SH-SY5Y (cell line): ENCODE results near the gene AXIN2.

Experiments
- GATA2 ChIP-seq: IDR thresholded peaks from 2 replicates; pipeline ENCODE4 v1.6.1; 2011; ENCODE audit warnings: mild to moderate bottlenecking, low read depth, low read length
- GATA3 ChIP-seq: IDR thresholded peaks from 2 replicates; pipeline ENCODE4 v1.6.1; 2011; ENCODE audit warnings: low read depth, mild to moderate bottlenecking, low read length, moderate library complexity

AXIN2 gene

GRCh38 chr17:65514541-65514940, 46.9 kb downstream of the AXIN2 start:
- TF ChIP-seq GATA3: no peak
- no peak for TF ChIP-seq GATA2

- TF ChIP-seq GATA3 (no peak), GATA2 (no peak)
Measured at GRCh38 chr17:65514082-65514481, 47.4 kb downstream of the AXIN2 start.

GRCh38 chr17:65511316-65511715, 50.1 kb downstream of the AXIN2 start:
- TF ChIP-seq GATA2 (no peak), GATA3 (no peak)

- TF ChIP-seq GATA3 (no peak), GATA2 (no peak)
Measured at GRCh38 chr17:65509032-65509431, 52.4 kb downstream of the AXIN2 start.

- TF ChIP-seq GATA3 (no peak), GATA2 (no peak)
Measured at GRCh38 chr17:65504141-65504540, 57.3 kb downstream of the AXIN2 start.

GRCh38 chr17:65503557-65503956, 57.9 kb downstream of the AXIN2 start:
- TF ChIP-seq GATA3: no peak
- TF ChIP-seq GATA2: no peak

GRCh38 chr17:65498816-65499215, 62.6 kb downstream of the AXIN2 start:
- TF ChIP-seq GATA3: no peak
- TF ChIP-seq GATA2: no peak

GRCh38 chr17:65496801-65497200, 64.6 kb downstream of the AXIN2 start:
- TF ChIP-seq GATA2 (no peak), GATA3 (no peak)

GRCh38 chr17:65495122-65496055, 66.1 kb downstream of the AXIN2 start:
- no peak for TF ChIP-seq GATA2

GRCh38 chr17:65489413-65490155, 71.9 kb downstream of the AXIN2 start:
- no peak for TF ChIP-seq GATA3
- no peak for TF ChIP-seq GATA2

GRCh38 chr17:65488665-65489064, 72.8 kb downstream of the AXIN2 start:
- no peak for TF ChIP-seq GATA3

- TF ChIP-seq GATA2 (no peak), GATA3 (no peak)
Measured at GRCh38 chr17:65487990-65488389, 73.5 kb downstream of the AXIN2 start.

- TF ChIP-seq GATA3 (no peak), GATA2 (no peak)
Measured at GRCh38 chr17:65487161-65487560, 74.3 kb downstream of the AXIN2 start.

GRCh38 chr17:65485388-65486299, 75.8 kb downstream of the AXIN2 start:
- no peak for TF ChIP-seq GATA3
- TF ChIP-seq GATA2: no peak

GRCh38 chr17:65483438-65483837, 78.0 kb downstream of the AXIN2 start:
- TF ChIP-seq GATA2 (no peak), GATA3 (no peak)
